Neural crest cell (in vitro differentiated cells): ENCODE results near the gene SMCO1. TPM values are rescaled to one million over a fixed set of nuclear protein-coding genes. Genes with fewer than 3 reads are reported as not detected.
"Not testable (repeated sequence)": the region's sequence is repeated elsewhere in the genome, so short reads cannot be mapped to it uniquely, and the experiment has no call there.

Source experiments
- DNase-seq: peaks from one replicate; pipeline ENCODE4 v3.0.0; 2021; ENCODE audit warnings: low read depth, mixed read lengths, low spot score
- H3K27ac Mint-ChIP-seq: one replicate; pipeline ENCODE4 v1.8.0; 2021; ENCODE audit warnings: mild to moderate bottlenecking, mixed read lengths; ENCODE audit not compliant: unreplicated experiment
- H3K27me3 Mint-ChIP-seq: 2 replicates; pipeline ENCODE4 v1.8.0; 2021; ENCODE audit warnings: low read depth, mild to moderate bottlenecking, mixed read lengths
- H3K36me3 Mint-ChIP-seq: 2 replicates; pipeline ENCODE4 v1.8.0; 2021; ENCODE audit warnings: low read depth, mild to moderate bottlenecking, mixed read lengths
- H3K4me1 Mint-ChIP-seq: 2 replicates; pipeline ENCODE4 v1.8.0; 2021; ENCODE audit warnings: mixed read lengths
- H3K4me3 Mint-ChIP-seq: one replicate; pipeline ENCODE4 v1.8.0; 2021; ENCODE audit warnings: mild to moderate bottlenecking, mixed read lengths
- H3K9me3 Mint-ChIP-seq: 2 replicates; pipeline ENCODE4 v1.8.0; 2021; ENCODE audit warnings: mixed read lengths
- total RNA-seq: library from RNA; stranded (reverse); gene quantifications from 2 replicates; pipeline ENCODE4 v1.2.1, GENCODE V29; 2021
- TF ChIP-seq, protein P1 (sequence below): fragments of 200-600 bp; sonication (generic); conservative IDR thresholded peaks from 2 replicates; pipeline ENCODE4 v1.5.0; 2021; ENCODE audit warnings: antibody characterized with exemption, mild to moderate bottlenecking

Gene SMCO1
- total RNA-seq, 1 donor from 2014 or later, result not detected

DNA sequence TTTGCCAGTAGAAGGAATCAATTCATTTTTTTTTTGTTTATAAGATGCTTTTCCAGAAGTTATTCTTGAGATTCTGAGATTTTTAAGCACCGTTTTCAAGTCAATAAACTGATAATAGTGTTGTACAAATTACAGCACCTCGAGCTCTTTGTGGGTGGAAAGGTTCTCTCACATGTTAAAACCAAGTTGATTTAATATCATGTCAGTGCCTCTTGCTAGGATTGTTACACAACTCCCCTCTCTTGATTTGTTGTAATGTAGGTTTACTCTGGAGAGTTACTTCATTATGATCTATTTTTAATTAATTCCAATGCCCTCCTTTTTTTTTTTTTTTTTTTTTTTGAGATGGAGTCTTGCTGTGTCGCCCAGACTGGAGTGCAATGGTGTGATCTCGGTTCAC lies 57.1 kb downstream of the SMCO1 start:
- Mint-ChIP-seq H3K4me3 (no peak overlapping the region), H3K27me3 (no peaks in the 10 kb centered on the region), H3K4me1 (no peaks in the 10 kb centered on the region), H3K9me3 (peaks cover 7% of the 10 kb centered on the region), H3K27ac (no peak overlapping the region), H3K36me3 (peaks cover 9% of the 10 kb centered on the region)
- TF ChIP-seq, protein P1, sequence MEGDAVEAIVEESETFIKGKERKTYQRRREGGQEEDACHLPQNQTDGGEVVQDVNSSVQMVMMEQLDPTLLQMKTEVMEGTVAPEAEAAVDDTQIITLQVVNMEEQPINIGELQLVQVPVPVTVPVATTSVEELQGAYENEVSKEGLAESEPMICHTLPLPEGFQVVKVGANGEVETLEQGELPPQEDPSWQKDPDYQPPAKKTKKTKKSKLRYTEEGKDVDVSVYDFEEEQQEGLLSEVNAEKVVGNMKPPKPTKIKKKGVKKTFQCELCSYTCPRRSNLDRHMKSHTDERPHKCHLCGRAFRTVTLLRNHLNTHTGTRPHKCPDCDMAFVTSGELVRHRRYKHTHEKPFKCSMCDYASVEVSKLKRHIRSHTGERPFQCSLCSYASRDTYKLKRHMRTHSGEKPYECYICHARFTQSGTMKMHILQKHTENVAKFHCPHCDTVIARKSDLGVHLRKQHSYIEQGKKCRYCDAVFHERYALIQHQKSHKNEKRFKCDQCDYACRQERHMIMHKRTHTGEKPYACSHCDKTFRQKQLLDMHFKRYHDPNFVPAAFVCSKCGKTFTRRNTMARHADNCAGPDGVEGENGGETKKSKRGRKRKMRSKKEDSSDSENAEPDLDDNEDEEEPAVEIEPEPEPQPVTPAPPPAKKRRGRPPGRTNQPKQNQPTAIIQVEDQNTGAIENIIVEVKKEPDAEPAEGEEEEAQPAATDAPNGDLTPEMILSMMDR, result no peak
- DNase-seq, result no peak

DNA sequence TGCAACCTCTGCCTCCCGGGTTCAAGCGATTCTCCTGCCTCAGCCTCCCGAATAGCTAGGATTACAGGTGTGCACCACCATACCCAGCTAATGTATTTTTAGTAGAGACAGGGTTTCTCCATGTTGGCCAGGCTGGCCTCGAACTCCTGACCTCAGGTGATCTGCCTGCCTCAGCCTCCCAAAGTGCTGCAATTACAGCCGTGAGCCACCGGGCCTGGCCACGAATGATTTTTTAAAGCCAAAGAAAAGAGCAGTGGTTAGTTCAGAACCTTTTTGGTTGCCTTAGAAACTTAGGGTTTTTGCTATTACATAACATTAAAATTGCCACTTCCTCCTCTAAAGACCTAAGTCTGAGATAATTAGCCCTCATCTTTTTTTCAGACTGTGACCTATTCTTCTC lies 57.7 kb downstream of the SMCO1 start:
- H3K27ac Mint-ChIP-seq, H3K36me3 Mint-ChIP-seq, H3K4me1 Mint-ChIP-seq, H3K9me3 Mint-ChIP-seq, H3K4me3 Mint-ChIP-seq, DNase-seq, H3K27me3 Mint-ChIP-seq: not testable (repeated sequence)

Other genes with a start within 250 kb of the SMCO1 start
- 30.2 and 31.0 TPM in 2 replicates for gene PCYT1A, start 227.6 kb downstream of the SMCO1 start, total RNA-seq
- gene DYNLT2B, start 197.1 kb downstream of the SMCO1 start, total RNA-seq, result 42.9 and 44.1 TPM in 2 replicates
- not detected in 2 replicates for gene TM4SF19, start 177.0 kb downstream of the SMCO1 start, total RNA-seq
- 82.7 and 97.9 TPM in 2 replicates for gene UBXN7, start 82.9 kb downstream of the SMCO1 start, total RNA-seq
- gene RNF168, start 11.6 kb downstream of the SMCO1 start, total RNA-seq, result 40.7 and 44.6 TPM in 2 replicates
- gene WDR53, start 53.2 kb upstream of the SMCO1 start, total RNA-seq, result 13.4 and 16.1 TPM in 2 replicates
- 16.9 and 17.9 TPM in 2 replicates for gene FBXO45, start 53.3 kb upstream of the SMCO1 start, total RNA-seq
- 0.52 and 1.5 TPM in 2 replicates for gene NRROS, start 124.3 kb upstream of the SMCO1 start, total RNA-seq
- gene CEP19, start 196.9 kb upstream of the SMCO1 start, total RNA-seq, result 5.8 and 6.3 TPM in 2 replicates
- 36.2 and 37.8 TPM in 2 replicates for gene PIGX, start 197.0 kb upstream of the SMCO1 start, total RNA-seq
- 92.2 and 96.4 TPM in 2 replicates for gene PAK2, start 224.5 kb upstream of the SMCO1 start, total RNA-seq